HG03521 (cell line): Measurements from ENCODE around the gene MCM10.

Source experiments
- ATAC-seq: cut with Tn5 transposase; IDR thresholded peaks from one replicate; pipeline ENCODE4 v1.9.1; 2021; ENCODE audit warnings: mild to moderate bottlenecking, moderate library complexity; ENCODE audit not compliant: unreplicated experiment

The MCM10 gene

DNA sequence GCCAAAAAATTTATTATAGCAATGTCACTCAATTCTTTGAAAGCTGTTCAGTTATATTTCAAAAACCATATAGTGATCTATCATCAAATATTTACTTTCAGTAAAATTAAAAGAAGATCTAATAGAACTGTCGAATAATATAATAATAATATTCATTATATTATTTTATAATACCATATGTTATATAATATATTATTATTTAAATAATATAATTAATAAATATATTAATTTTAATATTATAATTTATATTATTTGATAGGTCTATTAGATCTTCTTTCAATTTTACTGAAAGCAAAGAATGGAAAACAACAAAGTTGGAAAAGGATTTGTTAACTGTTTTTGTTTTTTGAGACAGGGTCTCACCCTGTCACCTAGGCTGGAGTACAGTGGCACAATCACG, 95.3 kb downstream of the MCM10 start:
- no peak for ATAC-seq

DNA sequence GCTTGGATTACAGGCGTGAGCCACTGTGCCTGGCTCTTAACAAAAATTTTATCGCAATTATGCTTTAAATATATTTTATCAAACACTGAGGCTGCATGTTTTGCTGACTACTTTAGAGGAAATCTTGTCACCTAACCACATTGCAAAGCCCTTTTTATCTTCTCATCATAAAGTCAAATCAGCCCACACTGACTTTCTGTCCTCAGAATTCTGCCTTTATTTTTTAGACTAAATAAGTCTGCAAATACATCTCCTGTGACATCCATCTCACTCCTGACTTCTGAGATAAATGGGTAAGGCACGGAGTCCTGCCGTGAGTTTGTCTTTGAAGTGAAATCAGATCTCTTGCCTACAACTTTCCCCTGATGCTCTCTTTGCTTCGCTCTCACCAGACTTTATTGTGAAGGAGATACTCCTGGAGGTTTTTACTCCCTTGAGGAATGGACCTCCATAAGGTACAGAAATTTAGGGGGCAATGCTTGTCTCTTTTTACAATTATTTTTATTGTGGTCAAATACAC, 96.3 kb downstream of the MCM10 start:
- ATAC-seq: no peak
